T-helper 17 cell (primary cell): ENCODE results near the gene ATP13A5. TPM values are rescaled to one million over a fixed set of nuclear protein-coding genes. Genes with fewer than 3 reads are reported as not detected.

ENCODE experiments used
- ATAC-seq: fragments of 150-1000 bp; cut with Tn5 transposase; 2 replicates; pipeline ENCODE4 v1.10.0; 2021; ENCODE audit warnings: mild to moderate bottlenecking, moderate library complexity
- DNase-seq, 3 donors: peaks; one replicate each; pipeline versions ENCODE4 v3.0.0 to v3.0.0-alpha.2; 2020 to 2021
- H3K9me3 ChIP-seq: one replicate; pipeline ENCODE4 v1.7.0; 2013; ENCODE audit warnings: low read length, mild to moderate bottlenecking; ENCODE audit not compliant: control insufficient read depth, poor library complexity, severe bottlenecking
- H3K27ac Mint-ChIP-seq: one replicate; pipeline ENCODE4 v1.8.0; 2022; ENCODE audit warnings: mild to moderate bottlenecking, moderate library complexity, mixed read lengths
- H3K27me3 Mint-ChIP-seq: one replicate; pipeline ENCODE4 v1.8.0; 2022; ENCODE audit warnings: mixed read lengths
- H3K36me3 Mint-ChIP-seq: one replicate; pipeline ENCODE4 v1.8.0; 2022; ENCODE audit warnings: low read depth, mixed read lengths
- H3K4me1 Mint-ChIP-seq: one replicate; pipeline ENCODE4 v1.8.0; 2022; ENCODE audit warnings: mild to moderate bottlenecking, mixed read lengths
- H3K4me3 Mint-ChIP-seq: one replicate; pipeline ENCODE4 v1.8.0; 2022; ENCODE audit warnings: mild to moderate bottlenecking, moderate library complexity, mixed read lengths
- total RNA-seq, 4 donors: library from RNA in 2 of 4; stranded (reverse) in 2 of 4; gene quantifications; one replicate each; pipeline ENCODE4 v1.2.3 and lab custom pipeline; 2022 to 2026

ATP13A5 gene
- total RNA-seq, 2 donors from 2014 or later = not detected

DNA sequence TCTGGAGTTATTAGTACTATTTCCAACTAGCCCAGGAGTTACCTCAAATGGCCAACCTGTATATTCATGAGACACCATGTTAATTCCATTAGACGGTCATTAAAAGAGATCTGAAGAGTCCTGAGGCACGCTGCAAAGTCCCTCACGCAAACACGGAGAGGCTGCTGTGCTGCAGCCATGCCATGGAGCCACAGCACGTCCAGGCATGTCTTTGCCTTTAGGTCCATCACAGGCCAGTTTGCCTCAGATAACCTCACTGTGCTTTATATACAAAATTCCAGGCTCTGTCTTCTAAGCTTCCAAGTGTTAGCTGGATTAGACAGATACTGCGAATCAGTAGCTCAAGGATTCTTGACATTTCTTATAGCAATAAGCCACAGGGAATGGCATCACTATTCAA lies 147.4 kb downstream of the ATP13A5 start:
- Mint-ChIP-seq H3K27me3 (peaks cover 32% of the 10 kb centered on the region), H3K27ac (no peak overlapping the region), H3K4me1 (no peaks in the 10 kb centered on the region), H3K4me3 (no peak overlapping the region), H3K36me3 (no peaks in the 10 kb centered on the region)
- ATAC-seq (no peak), DNase-seq (no peak)
- H3K9me3 ChIP-seq = no peaks in the 10 kb centered on the region

DNA sequence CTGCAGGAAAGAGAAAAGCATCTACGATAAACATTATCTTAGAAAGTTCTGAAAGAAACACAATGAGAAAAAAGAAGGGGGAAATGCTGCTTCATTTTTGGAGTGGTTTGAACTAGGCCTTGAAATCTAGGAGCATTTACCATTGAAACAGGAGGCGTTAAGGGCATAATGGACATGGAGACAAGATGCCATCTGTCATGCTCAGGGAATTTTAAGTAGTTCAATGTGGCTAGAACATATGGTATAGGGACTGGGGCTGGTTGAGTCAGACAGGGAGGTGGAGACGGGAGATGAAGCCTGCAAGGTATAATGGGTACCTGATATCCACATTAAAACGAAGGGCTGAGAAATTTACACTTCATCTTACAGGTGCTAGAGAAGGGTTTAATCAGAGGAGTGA lies 147.9 kb downstream of the ATP13A5 start:
- Mint-ChIP-seq H3K4me3 (no peak overlapping the region), H3K4me1 (no peaks in the 10 kb centered on the region), H3K27ac (no peak overlapping the region), H3K36me3 (no peaks in the 10 kb centered on the region), H3K27me3 (peaks cover 38% of the 10 kb centered on the region)
- DNase-seq (no peak), ATAC-seq (no peak)
- no peaks in the 10 kb centered on the region for H3K9me3 ChIP-seq

DNA sequence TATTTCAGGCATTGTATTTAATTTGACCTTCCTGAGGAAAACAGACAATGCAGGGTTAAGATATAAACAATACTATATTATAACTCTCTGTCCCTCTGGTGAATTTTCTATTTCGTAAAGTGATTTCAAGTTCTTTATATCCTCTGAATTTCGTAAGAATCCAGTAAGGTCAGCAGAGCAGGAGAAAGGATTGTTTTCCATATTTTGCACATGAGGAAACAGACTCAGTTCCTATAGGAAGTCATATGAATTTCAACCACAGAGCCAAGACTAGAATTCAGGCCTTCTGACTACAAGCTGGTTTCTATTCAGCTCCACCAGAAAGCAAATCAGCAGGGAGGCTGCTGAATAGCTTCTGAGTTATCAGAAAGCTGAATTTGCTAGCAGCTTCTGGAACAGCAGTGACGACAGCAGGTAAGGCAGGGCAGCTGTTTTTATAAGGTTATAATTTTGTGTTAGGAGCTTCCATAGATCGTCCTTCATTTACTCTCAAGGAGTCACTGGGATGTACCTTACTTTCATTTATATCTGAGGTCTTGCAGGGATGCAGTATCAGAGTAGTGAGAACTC lies 148.6 kb downstream of the ATP13A5 start:
- no peak overlapping the region for H3K27ac Mint-ChIP-seq
- no peaks in the 10 kb centered on the region for H3K4me1 Mint-ChIP-seq
- H3K9me3 ChIP-seq = no peaks in the 10 kb centered on the region
- no peak overlapping the region for H3K4me3 Mint-ChIP-seq
- no peak for ATAC-seq
- no peaks in the 10 kb centered on the region for H3K36me3 Mint-ChIP-seq
- H3K27me3 Mint-ChIP-seq = peaks cover 42% of the 10 kb centered on the region
- no peak for DNase-seq

DNA sequence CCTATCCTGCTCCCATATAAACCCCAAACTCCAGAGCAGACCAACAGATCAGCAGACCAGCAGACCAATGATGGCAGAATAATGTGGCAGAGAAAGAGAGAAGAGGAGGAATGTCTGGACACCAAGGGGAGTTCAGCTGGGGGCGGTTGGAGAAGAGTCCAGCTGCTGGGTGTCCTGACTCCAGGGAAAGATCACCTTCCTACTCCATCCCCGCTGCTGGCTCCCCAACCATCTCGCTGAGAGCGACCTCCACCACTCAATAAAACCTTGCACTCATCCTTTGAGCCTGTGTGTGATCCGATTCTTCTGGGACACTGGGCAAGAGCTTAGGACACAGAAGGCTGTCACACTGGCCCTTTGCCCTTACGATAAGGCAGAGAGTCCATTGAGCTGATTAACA lies 150.3 kb downstream of the ATP13A5 start:
- Mint-ChIP-seq H3K27me3 (peaks cover 44% of the 10 kb centered on the region), H3K36me3 (no peaks in the 10 kb centered on the region), H3K4me1 (no peaks in the 10 kb centered on the region), H3K27ac (no peak overlapping the region), H3K4me3 (no peak overlapping the region)
- no peaks in the 10 kb centered on the region for H3K9me3 ChIP-seq
- no peak for DNase-seq
- ATAC-seq = no peak

DNA sequence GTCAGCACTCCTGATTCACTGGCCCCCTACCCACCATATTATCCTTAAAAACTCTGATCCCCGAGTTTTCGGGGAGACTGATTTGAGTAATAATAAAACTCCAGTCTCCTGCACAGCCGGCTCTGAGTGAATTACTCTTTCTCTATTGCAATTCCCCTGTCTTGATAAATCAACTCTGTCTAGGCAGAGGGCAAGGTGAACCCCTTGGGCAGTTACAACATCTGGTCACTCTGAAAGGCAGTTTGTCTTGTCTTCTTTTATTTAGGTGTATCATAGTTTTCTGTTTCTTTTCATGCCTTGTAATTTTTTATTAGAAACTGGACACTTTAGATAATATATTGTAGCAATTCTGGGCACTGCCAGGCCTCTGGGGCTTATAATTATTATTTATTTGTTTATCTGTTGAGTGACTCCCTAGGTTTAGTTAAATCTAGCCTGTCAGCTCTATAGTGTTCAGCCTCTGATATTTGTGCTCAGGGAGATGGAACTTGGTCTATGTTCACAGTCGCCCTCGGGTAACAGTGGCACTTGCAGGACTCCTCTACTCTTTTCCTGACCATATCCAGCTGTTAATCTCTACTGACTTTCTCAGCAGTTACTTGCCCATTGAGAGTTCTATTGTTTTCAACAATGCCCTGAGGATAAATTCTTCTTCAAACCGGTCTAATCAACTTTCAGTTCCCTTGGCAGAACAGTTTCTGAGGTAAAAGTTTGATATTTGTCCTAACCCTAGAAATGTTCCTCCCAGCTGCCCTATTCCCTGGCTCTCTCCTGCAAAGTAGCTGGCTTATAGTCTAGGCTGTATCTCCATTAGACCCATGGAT lies 153.0 kb downstream of the ATP13A5 start:
- H3K4me1 Mint-ChIP-seq = no peaks in the 10 kb centered on the region
- DNase-seq (no peak), ATAC-seq (no peak)
- H3K27me3 Mint-ChIP-seq = peaks cover 41% of the 10 kb centered on the region
- no peaks in the 10 kb centered on the region for H3K36me3 Mint-ChIP-seq
- H3K4me3 Mint-ChIP-seq = no peak overlapping the region
- H3K27ac Mint-ChIP-seq = no peak overlapping the region
- no peaks in the 10 kb centered on the region for H3K9me3 ChIP-seq

Other genes starting within 250 kb of the ATP13A5 start
- gene PLAAT1, start 137.5 kb downstream of the ATP13A5 start, total RNA-seq = 1 to 10 TPM in 1 of 2 donors, not detected in 1; 3.8 TPM
- gene ATP13A4, start 176.1 kb upstream of the ATP13A5 start, total RNA-seq = 1 to 10 TPM; 1.2 to 3.5 TPM
- 10 to 100 TPM; 49.3 to 58.9 TPM for gene OPA1, start 214.5 kb upstream of the ATP13A5 start, total RNA-seq